Renal cortex interstitium (tissue), 11 donors: Measurements from ENCODE around the gene ERP27. TPM values are rescaled to one million over a fixed set of nuclear protein-coding genes. Genes with fewer than 3 reads are reported as not detected.

ENCODE experiments used
- DNase-seq, 11 donors: peaks; one replicate each; pipeline ENCODE4 v3.0.0-alpha.2; 2013; ENCODE audit warnings: low read depth in 9 of 11, low spot score in 4 of 11; ENCODE audit errors: extremely low read depth in 1 of 11
- polyA plus RNA-seq, 3 donors: library from polyadenylated mRNA; unstranded; fragments of 120-200 nt; gene quantifications; one replicate each; pipeline ENCODE4 v1.2.1, GENCODE V29; 2013; ENCODE audit not compliant: insufficient read length in 3 of 3

Gene ERP27
- polyA plus RNA-seq, 3 donors = 25.0 to 33.9 (median 26.3) TPM

DNA sequence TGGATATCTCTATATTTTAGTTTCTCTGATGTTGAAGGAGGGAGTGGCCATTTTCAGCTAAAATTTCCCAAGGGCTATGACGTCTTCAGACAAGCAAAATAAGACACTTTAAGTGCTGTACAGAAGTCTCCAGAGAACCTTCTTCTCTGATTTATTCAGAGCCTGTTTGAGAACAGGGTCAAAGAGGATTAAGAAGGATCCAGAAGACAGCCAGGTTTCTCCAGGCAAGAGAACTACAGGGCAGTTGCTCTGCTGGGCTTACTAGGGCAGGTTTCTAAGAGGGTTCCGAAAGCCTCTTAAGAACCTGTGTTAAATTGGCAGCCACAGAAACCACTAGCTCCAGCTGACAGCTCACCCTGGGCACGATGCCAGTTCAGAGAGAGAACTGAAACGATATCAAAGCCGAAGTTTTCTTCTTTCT lies 53.9 kb downstream of the ERP27 start:
- DNase-seq = peak in 4 of 11 donors; percentile 44 to 71 (median 56)

DNA sequence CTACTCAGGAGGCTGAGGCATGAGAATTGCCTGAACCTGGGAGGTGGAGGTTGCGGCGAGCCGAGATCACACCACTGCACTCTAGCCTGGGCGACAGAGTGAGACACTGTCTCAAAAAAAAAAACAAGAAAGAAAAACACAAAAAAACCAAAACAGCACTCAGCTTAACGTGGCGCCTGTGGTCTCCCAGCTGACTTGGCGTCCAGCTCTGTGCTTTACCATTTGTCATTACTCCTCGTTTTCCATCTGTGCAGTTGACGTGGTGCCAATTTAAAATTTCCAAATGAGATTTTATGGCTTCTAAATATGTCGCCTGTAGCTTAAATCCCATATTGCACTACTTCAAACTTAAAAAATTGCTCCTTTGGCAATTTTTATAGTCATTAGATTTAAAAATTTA lies 54.7 kb downstream of the ERP27 start:
- DNase-seq = no peak

- no peak for DNase-seq
Observed at GRCh38 chr12:14880890-14881453, 57.4 kb downstream of the ERP27 start.

DNA sequence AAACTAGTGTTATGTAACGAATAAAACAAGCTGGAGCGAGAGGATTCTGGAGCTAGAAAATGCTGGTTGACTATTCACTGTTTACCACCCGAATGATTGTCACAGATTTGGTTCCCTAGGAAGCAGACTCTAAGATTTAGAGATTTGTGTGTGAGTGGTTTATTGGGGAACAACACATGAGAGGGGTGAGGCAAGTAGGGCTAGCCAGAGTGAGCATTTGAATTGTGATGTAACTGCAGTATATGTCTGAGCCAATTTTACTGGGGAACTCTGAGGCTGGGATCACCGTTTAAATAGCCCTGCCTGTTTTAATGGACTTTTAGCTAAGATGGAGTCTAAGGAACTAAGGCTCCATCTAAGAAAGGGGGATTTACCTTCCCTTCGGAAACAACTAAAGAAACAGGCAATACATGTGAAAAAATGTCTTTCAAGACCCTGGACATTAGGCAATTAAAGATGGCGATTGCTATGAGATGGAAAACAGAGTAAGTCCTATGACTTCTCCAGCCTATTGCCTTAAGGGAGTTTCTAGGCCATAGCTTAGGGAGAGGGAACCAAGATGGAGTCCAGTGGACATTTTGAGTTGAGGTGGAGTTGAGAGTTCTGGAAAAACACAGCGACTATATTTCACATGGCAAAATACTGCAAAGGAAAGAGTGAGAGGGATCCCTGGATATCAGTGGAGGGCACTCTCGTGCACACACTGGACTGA lies 59.0 kb downstream of the ERP27 start:
- no peak for DNase-seq

DNA sequence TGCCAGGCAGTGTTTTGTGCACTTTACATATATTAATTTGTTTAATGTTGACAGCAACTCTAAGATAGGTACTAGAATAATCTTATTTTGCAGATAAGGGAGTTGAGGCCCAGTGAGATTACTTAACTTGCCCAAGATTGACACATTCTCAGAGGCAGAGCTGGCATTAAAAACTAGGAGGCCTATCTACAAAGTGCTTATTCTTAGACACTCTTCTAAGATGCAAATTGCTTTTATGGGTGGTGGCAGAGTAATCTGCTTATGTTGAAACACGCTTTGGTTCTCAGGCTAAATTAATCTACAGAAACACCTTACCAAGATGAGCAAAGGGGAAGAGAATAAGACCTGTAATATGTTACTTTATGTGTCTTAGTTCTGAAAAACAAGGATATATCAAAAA lies 59.8 kb downstream of the ERP27 start:
- no peak for DNase-seq

- DNase-seq = no peak
Observed at GRCh38 chr12:14876833-14877232, 61.5 kb downstream of the ERP27 start.

DNA sequence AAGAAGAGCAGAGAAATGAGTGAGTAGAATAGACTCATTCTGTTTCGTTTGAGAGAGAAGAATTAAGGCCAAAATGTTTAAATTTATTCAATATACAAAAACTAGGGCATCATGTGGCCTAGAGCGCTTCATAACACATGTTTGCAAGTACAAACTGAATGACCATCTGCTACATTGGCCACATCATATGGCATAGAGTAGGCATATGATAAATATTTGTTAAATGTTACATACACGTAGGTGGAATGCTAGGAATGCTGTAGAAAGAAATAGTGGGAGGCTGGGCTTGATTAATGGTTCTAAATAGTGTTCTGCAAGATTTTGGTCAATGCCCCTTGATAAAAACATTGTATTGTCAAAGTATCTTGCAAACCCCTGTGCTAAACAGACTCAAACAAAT lies 63.5 kb downstream of the ERP27 start:
- DNase-seq = no peak

- DNase-seq = no peak
Observed at GRCh38 chr12:14873440-14874185, 64.7 kb downstream of the ERP27 start.

GRCh38 chr12:14871886-14872285 lies 66.5 kb downstream of the ERP27 start:
- DNase-seq = no peak

- DNase-seq = no peak
Observed at GRCh38 chr12:14871247-14871646, 67.1 kb downstream of the ERP27 start.

DNA sequence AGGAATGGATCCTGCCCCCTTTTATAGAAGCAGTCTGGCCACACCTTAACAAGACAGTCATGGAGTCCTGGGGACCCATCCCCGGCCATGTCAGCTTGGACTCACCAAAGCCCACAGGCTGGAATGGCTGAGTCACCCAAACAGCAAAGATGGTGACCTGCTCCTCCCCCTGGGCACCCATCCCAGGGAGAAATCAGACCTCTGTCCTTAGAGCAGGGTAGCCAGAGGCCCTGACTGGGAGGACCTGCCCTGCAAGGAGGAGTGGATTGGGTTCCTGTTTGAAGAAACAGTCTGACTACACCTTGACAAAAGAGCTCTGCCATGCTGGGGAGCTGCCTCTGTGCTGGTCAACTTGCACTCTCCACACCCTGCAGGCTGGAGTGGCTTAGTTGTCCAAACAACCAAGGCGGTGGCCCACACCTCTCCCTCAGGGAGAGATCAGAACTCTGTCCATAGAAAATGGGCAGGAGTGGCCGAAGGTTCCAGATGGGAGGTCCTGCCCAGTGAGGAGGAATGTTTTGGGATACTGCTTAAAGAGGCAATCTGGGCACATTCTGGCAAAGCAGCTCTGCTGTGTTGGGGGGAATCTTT lies 69.3 kb downstream of the ERP27 start:
- DNase-seq = no peak

Other genes with a start within 250 kb of the ERP27 start
- gene GUCY2C, start 241.9 kb downstream of the ERP27 start, polyA plus RNA-seq = under 1 TPM; 0.47 to 0.86 (median 0.51) TPM
- gene WBP11, start 135.1 kb downstream of the ERP27 start, polyA plus RNA-seq = 100 to 1,000 TPM in 2 of 3 donors, 10 to 100 TPM in 1; 96.1 to 135 (median 114) TPM
- 1 to 10 TPM; 4.4 to 5.3 (median 4.8) TPM for gene C12orf60, start 134.9 kb downstream of the ERP27 start, polyA plus RNA-seq
- 1 to 10 TPM; 2.2 to 2.7 (median 2.3) TPM for gene SMCO3, start 124.4 kb downstream of the ERP27 start, polyA plus RNA-seq
- under 1 TPM; 0.21 to 0.34 (median 0.22) TPM for gene ART4, start 95.0 kb downstream of the ERP27 start, polyA plus RNA-seq
- gene MGP, start 52.7 kb downstream of the ERP27 start, polyA plus RNA-seq = 10 to 100 TPM; 40.5 to 56.9 (median 42.6) TPM
- gene ARHGDIB, start 23.1 kb upstream of the ERP27 start, polyA plus RNA-seq = 10 to 100 TPM; 51.0 to 60.0 (median 53.3) TPM
- not detected for gene PDE6H, start 34.5 kb upstream of the ERP27 start, polyA plus RNA-seq